ENCODE measurements around the gene RBM41. TPM values are rescaled to one million over a fixed set of nuclear protein-coding genes. Genes with fewer than 3 reads are reported as not detected.
"Not testable (repeated sequence)": the region's sequence is repeated elsewhere in the genome, so short reads cannot be mapped to it uniquely, and the experiment has no call there.

The RBM41 gene
- total and polyA plus RNA-seq, 10 donors, result 2.3 to 26.4 (median 18.4) TPM

- Histone ChIP-seq H3K27ac (no peak overlapping the region), H3K4me3 (no peak overlapping the region), H3K36me3 (peaks cover 0 to 28% (median 2%) of the 10 kb centered on the region in 6 donors), H3K27me3 (replicated peaks in 1 of 7) (no peaks in the 10 kb centered on the region), H3K9me3 (no peaks in the 10 kb centered on the region), H3K4me1 (no peaks in the 10 kb centered on the region)
- DNase-seq, result no peak
- WGBS, 5 donors, result 86 to 100% (median 95%) methylated on average over 1 of the region's 1 CpG
- TF ChIP-seq POLR2AphosphoS5 (IDR thresholded peaks at IDR 0.05), result no peak
- TF ChIP-seq POLR2A (IDR thresholded peaks at IDR 0.05), result no peak
- TF ChIP-seq CTCF (IDR thresholded peaks at IDR 0.05 in 8 of 11, conservative IDR thresholded peaks at IDR 0.05 in 3 of 11), result no peak
- intact Hi-C loops (cut with DNase I; ENCODE audit: low total_unique reads), result no loop called here
Observed at GRCh38 chrX:107107459-107107858, 11.2 kb downstream of the RBM41 start.

- TF ChIP-seq CTCF (IDR thresholded peaks at IDR 0.05 in 8 of 11, conservative IDR thresholded peaks at IDR 0.05 in 3 of 11), result no peak
- no peak for TF ChIP-seq POLR2A (IDR thresholded peaks at IDR 0.05)
- TF ChIP-seq POLR2AphosphoS5 (IDR thresholded peaks at IDR 0.05), result no peak
- Histone ChIP-seq H3K27me3 (replicated peaks in 1 of 7) (no peaks in the 10 kb centered on the region), H3K4me3 (no peak overlapping the region), H3K27ac (no peak overlapping the region), H3K9me3 (no peaks in the 10 kb centered on the region), H3K4me1 (no peaks in the 10 kb centered on the region), H3K36me3 (peaks cover 0 to 30% (median 0%) of the 10 kb centered on the region in 6 donors)
- intact Hi-C loops (cut with DNase I; ENCODE audit: low total_unique reads), result no loop called here
- DNase-seq, result no peak
- WGBS, 5 donors, result 30 to 88% (median 44%) methylated on average over 1 of the region's 1 CpG
Observed at GRCh38 chrX:107102980-107103379, 15.6 kb downstream of the RBM41 start.

GRCh38 chrX:107076158-107076557 is 42.5 kb downstream of the RBM41 start:
- no peak for DNase-seq
- peaks cover 0 to 4% (median 0%) of the 10 kb centered on the region in 6 donors for H3K36me3 ChIP-seq
- no peaks in the 10 kb centered on the region for H3K4me1 ChIP-seq
- no peaks in the 10 kb centered on the region for H3K27me3 ChIP-seq (replicated peaks in 1 of 7)
- H3K9me3 ChIP-seq, result peaks cover 3 to 70% (median 22%) of the 10 kb centered on the region in 8 donors
- no peak overlapping the region for H3K27ac ChIP-seq
- H3K4me3 ChIP-seq, result no peak overlapping the region
- intact Hi-C loops (cut with DNase I; ENCODE audit: low total_unique reads), result no loop called here
- TF ChIP-seq CTCF (IDR thresholded peaks at IDR 0.05 in 8 of 11, conservative IDR thresholded peaks at IDR 0.05 in 3 of 11) (no peak), POLR2A (IDR thresholded peaks at IDR 0.05) (no peak), POLR2AphosphoS5 (IDR thresholded peaks at IDR 0.05) (no peak)
- 91 to 99% (median 95%) methylated on average over 6 of the region's 6 CpGs for WGBS, 5 donors

- H3K27me3 ChIP-seq (replicated peaks in 1 of 7); H3K36me3 ChIP-seq; DNase-seq; intact Hi-C loops (cut with DNase I; ENCODE audit: low total_unique reads); H3K4me1 ChIP-seq; H3K4me3 ChIP-seq; H3K27ac ChIP-seq: not testable (repeated sequence)
- 73 to 97% (median 91%) methylated on average over 2 to 3 of the region's 3 CpGs for WGBS, 5 donors
- peaks cover 0 to 11% (median 0%) of the 10 kb centered on the region in 8 donors for H3K9me3 ChIP-seq
Observed at GRCh38 chrX:107057731-107058130, 60.9 kb downstream of the RBM41 start.

GRCh38 chrX:107054978-107055377 is 63.6 kb downstream of the RBM41 start:
- TF ChIP-seq POLR2A (IDR thresholded peaks at IDR 0.05), result no peak
- TF ChIP-seq POLR2AphosphoS5 (IDR thresholded peaks at IDR 0.05), result no peak
- TF ChIP-seq CTCF (IDR thresholded peaks at IDR 0.05 in 8 of 11, conservative IDR thresholded peaks at IDR 0.05 in 3 of 11), result no peak
- Histone ChIP-seq H3K27ac (no peak overlapping the region), H3K4me3 (no peak overlapping the region), H3K36me3 (no peaks in the 10 kb centered on the region), H3K9me3 (peaks cover 0 to 11% (median 0%) of the 10 kb centered on the region in 8 donors), H3K4me1 (no peaks in the 10 kb centered on the region), H3K27me3 (replicated peaks in 1 of 7) (no peaks in the 10 kb centered on the region)
- 74 to 87% (median 80%) methylated on average over 3 of the region's 3 CpGs for WGBS, 5 donors
- no peak for DNase-seq
- intact Hi-C loops (cut with DNase I; ENCODE audit: low total_unique reads), result no loop called here
